ENCODE measurements around the gene TMEM82.
A peak's percentile ranks its signal among the peaks of the same experiment; 100 is the strongest.

Gene TMEM82

DNA sequence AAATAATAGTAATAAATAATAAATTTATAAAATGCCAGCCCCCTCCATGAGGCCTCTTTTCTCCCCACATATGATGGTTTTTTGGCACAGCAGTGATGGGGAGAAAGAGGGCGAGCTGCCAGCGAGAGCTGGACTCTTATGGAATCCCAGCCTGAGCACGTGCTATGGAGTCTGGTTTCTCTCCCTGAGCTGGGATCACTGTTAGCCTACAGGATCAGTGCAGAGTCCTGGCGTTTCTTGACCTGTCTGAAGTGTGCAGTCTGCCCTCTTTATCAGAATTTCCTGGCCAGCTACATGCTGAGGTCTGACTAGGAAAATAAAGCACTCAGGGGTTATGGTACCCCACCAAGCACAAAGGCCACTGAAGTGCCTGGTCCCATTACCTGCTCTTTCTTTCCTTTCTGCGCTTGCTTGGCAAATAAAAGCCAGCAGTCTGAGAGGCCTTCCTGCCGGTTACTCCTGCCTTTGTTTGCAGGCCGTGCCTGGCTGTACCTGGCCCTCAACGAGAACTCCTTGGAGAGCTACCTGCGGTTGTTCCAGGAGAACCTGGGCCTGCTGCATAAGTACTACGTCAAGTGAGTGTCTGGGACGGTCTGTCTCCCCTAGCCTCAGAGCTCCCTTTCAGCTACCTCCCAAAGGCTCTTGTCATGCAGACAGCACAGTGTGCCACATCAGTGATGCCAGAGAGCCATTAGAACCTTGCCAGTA is 24.7 kb upstream of the TMEM82 start:
- no peak overlapping the region for H3K4me2 ChIP-seq (ENCODE audit: low read length)
- no peak for TF ChIP-seq CTCF (IDR thresholded peaks at IDR 0.05; ENCODE audit: low read length)
- no peak for TF ChIP-seq EZH2 (IDR thresholded peaks at IDR 0.05; ENCODE audit: borderline replicate concordance, low read length)
- no peak overlapping the region for H2AFZ ChIP-seq (ENCODE audit: low read length)
- H3K9me3 ChIP-seq (ENCODE audit: low read length) = no peaks in the 10 kb centered on the region
- H3K27ac ChIP-seq (ENCODE audit: low read depth, low read length, poor library complexity, severe bottlenecking) = no peak overlapping the region
- no peaks in the 10 kb centered on the region for H3F3A ChIP-seq (ENCODE audit: insufficient read depth, low read length)
- H3K79me2 ChIP-seq (ENCODE audit: insufficient read depth, low read length) = no peaks in the 10 kb centered on the region
- peaks cover under 1% of the 10 kb centered on the region for H3K4me1 ChIP-seq (ENCODE audit: insufficient read depth, low read length, severe bottlenecking)
- H3K9me2 ChIP-seq (ENCODE audit: low read depth, low read length) = no peaks in the 10 kb centered on the region
- H3K9ac ChIP-seq (ENCODE audit: low read length) = no peak overlapping the region
- H3K4me3 ChIP-seq (ENCODE audit: low read depth, low read length, poor library complexity, severe bottlenecking) = no peak overlapping the region
- no peaks in the 10 kb centered on the region for H3K27me3 ChIP-seq (ENCODE audit: insufficient read depth, low read length)
- H3K36me3 ChIP-seq (ENCODE audit: insufficient read depth, low read length) = peaks cover 27% of the 10 kb centered on the region; the same call in 1 of the 2 replicates
- no peaks in the 10 kb centered on the region for H4K20me1 ChIP-seq (ENCODE audit: insufficient read depth, low read length)

GRCh38 chr1:15718199-15718601 is 24.1 kb upstream of the TMEM82 start:
- Histone ChIP-seq H3K9me3 (ENCODE audit: low read length) (no peaks in the 10 kb centered on the region), H3K9ac (ENCODE audit: low read length) (no peak overlapping the region), H3K4me2 (ENCODE audit: low read length) (no peak overlapping the region), H4K20me1 (ENCODE audit: insufficient read depth, low read length) (no peaks in the 10 kb centered on the region), H3K4me3 (ENCODE audit: low read depth, low read length, poor library complexity, severe bottlenecking) (no peak overlapping the region), H3K27me3 (ENCODE audit: insufficient read depth, low read length) (no peaks in the 10 kb centered on the region), H2AFZ (ENCODE audit: low read length) (no peak overlapping the region), H3K4me1 (ENCODE audit: insufficient read depth, low read length, severe bottlenecking) (no peaks in the 10 kb centered on the region), H3K27ac (ENCODE audit: low read depth, low read length, poor library complexity, severe bottlenecking) (no peak overlapping the region), H3K79me2 (ENCODE audit: insufficient read depth, low read length) (no peaks in the 10 kb centered on the region), H3F3A (ENCODE audit: insufficient read depth, low read length) (no peaks in the 10 kb centered on the region), H3K9me2 (ENCODE audit: low read depth, low read length) (no peaks in the 10 kb centered on the region), H3K36me3 (ENCODE audit: insufficient read depth, low read length) (peaks cover 30% of the 10 kb centered on the region; the same call in 1 of the 2 replicates)
- TF ChIP-seq CTCF (IDR thresholded peaks at IDR 0.05; ENCODE audit: low read length) = no peak

- H3K9me3 ChIP-seq (ENCODE audit: low read length) = no peaks in the 10 kb centered on the region
- TF ChIP-seq CTCF (IDR thresholded peaks at IDR 0.05; ENCODE audit: low read length) = peak; percentile 30; the same call in 1 of the 2 replicates
- no peak for TF ChIP-seq EZH2 (IDR thresholded peaks at IDR 0.05; ENCODE audit: borderline replicate concordance, low read length)
- no peaks in the 10 kb centered on the region for H4K20me1 ChIP-seq (ENCODE audit: insufficient read depth, low read length)
- H3K36me3 ChIP-seq (ENCODE audit: insufficient read depth, low read length) = peaks cover 30% of the 10 kb centered on the region; the same call in 1 of the 2 replicates
- no peaks in the 10 kb centered on the region for H3F3A ChIP-seq (ENCODE audit: insufficient read depth, low read length)
- H3K4me3 ChIP-seq (ENCODE audit: low read depth, low read length, poor library complexity, severe bottlenecking) = no peak overlapping the region
- H2AFZ ChIP-seq (ENCODE audit: low read length) = no peak overlapping the region
- no peaks in the 10 kb centered on the region for H3K4me1 ChIP-seq (ENCODE audit: insufficient read depth, low read length, severe bottlenecking)
- no peaks in the 10 kb centered on the region for H3K27me3 ChIP-seq (ENCODE audit: insufficient read depth, low read length)
- H3K9me2 ChIP-seq (ENCODE audit: low read depth, low read length) = no peaks in the 10 kb centered on the region
- no peaks in the 10 kb centered on the region for H3K79me2 ChIP-seq (ENCODE audit: insufficient read depth, low read length)
- H3K27ac ChIP-seq (ENCODE audit: low read depth, low read length, poor library complexity, severe bottlenecking) = no peak overlapping the region
- no peak overlapping the region for H3K9ac ChIP-seq (ENCODE audit: low read length)
- no peak overlapping the region for H3K4me2 ChIP-seq (ENCODE audit: low read length)
Measured at GRCh38 chr1:15719381-15720120, 22.7 kb upstream of the TMEM82 start.

Measured in OCI-LY1 (cell line).